HepG2 (cell line): Measurements from ENCODE around the gene ASTN2. TPM values are rescaled to one million over a fixed set of nuclear protein-coding genes. Genes with fewer than 3 reads are reported as not detected.

Source experiments
- CCAR2 ChIP-seq: fragments of 200-400 bp; formaldehyde crosslinking; optimal IDR thresholded peaks from 2 replicates; pipeline ENCODE3; 2018; ENCODE audit warnings: low read depth, mild to moderate bottlenecking, low read length, moderate library complexity
- CCDC6 ChIP-seq: sonication (generic); formaldehyde crosslinking; IDR thresholded peaks from 2 replicates; pipeline ENCODE4 v1.8.1; 2022; ENCODE audit warnings: mild to moderate bottlenecking, missing genetic modification reagents, moderate library complexity
- CEBPB ChIP-seq: IDR thresholded peaks from 2 replicates; pipeline ENCODE4 v1.6.1; 2011; ENCODE audit warnings: low read depth, low read length, improper control_type of control experiment, borderline replicate concordance
- CREB3 ChIP-seq: sonication (generic); formaldehyde crosslinking; IDR thresholded peaks from 2 replicates; pipeline ENCODE4 v1.5.0; 2020; ENCODE audit warnings: missing genetic modification reagents
- ELF4 ChIP-seq: sonication (generic); formaldehyde crosslinking; IDR thresholded peaks from 2 replicates; pipeline ENCODE4 v1.5.0; 2020; ENCODE audit warnings: missing genetic modification reagents, mild to moderate bottlenecking, moderate library complexity, borderline replicate concordance
- HNF4A ChIP-seq: sonication (generic); formaldehyde crosslinking; IDR thresholded peaks from 2 replicates; pipeline ENCODE4 v1.4.0; 2020; ENCODE audit warnings: missing genetic modification reagents
- ISX ChIP-seq: sonication (generic); formaldehyde crosslinking; conservative IDR thresholded peaks from 2 replicates; pipeline ENCODE4 v1.5.0; 2020; ENCODE audit warnings: missing genetic modification reagents
- LRRFIP1 ChIP-seq: sonication (generic); formaldehyde crosslinking; conservative IDR thresholded peaks from 2 replicates; pipeline ENCODE4 v1.4.0; 2020; ENCODE audit warnings: missing genetic modification reagents
- MAFF ChIP-seq: IDR thresholded peaks from 2 replicates; pipeline ENCODE4 v1.6.1; 2011; ENCODE audit warnings: low read depth, low read length, improper control_type of control experiment
- MIER3 ChIP-seq: IDR thresholded peaks from 2 replicates; pipeline ENCODE4 v1.6.1; 2016; ENCODE audit warnings: missing compliant biosample characterization, borderline replicate concordance
- NCOA2 ChIP-seq: sonication (generic); formaldehyde crosslinking; IDR thresholded peaks from 2 replicates; pipeline ENCODE4 v1.8.0; 2022; ENCODE audit warnings: inconsistent platforms
- ZFP1 ChIP-seq: IDR thresholded peaks from 2 replicates; pipeline ENCODE4 v1.6.1; 2016
- ZMYM3 ChIP-seq: sonication (generic); formaldehyde crosslinking; IDR thresholded peaks from 2 replicates; pipeline ENCODE4 v1.5.1; 2020; ENCODE audit warnings: mild to moderate bottlenecking, missing genetic modification reagents
- ZNF121 ChIP-seq: sonication (generic); formaldehyde crosslinking; IDR thresholded peaks from 2 replicates; pipeline ENCODE4 v1.5.0; 2020; ENCODE audit warnings: mild to moderate bottlenecking, missing genetic modification reagents
- ZNF3 ChIP-seq: IDR thresholded peaks from 2 replicates; pipeline ENCODE4 v1.7.0; 2017; ENCODE audit warnings: inconsistent platforms
- ZNF318 ChIP-seq: sonication (generic); formaldehyde crosslinking; IDR thresholded peaks from 2 replicates; pipeline ENCODE4 v1.4.0; 2020; ENCODE audit warnings: mild to moderate bottlenecking, missing genetic modification reagents
- ZNF414 ChIP-seq: sonication (generic); formaldehyde crosslinking; IDR thresholded peaks from 2 replicates; pipeline ENCODE4 v1.5.0; 2020; ENCODE audit warnings: missing genetic modification reagents
- ZNF557 ChIP-seq: sonication (generic); formaldehyde crosslinking; IDR thresholded peaks from 2 replicates; pipeline ENCODE4 v1.4.0; 2020; ENCODE audit warnings: missing genetic modification reagents
- ZNF564 ChIP-seq: sonication (generic); formaldehyde crosslinking; IDR thresholded peaks from 2 replicates; pipeline ENCODE4 v1.8.1; 2023; ENCODE audit warnings: mild to moderate bottlenecking, missing genetic modification reagents
- ZNF792 ChIP-seq: IDR thresholded peaks from 2 replicates; pipeline ENCODE4 v1.6.1; 2016
- polyA plus RNA-seq, 8 experiments: library from polyadenylated mRNA; depleted of rRNA in 3 of 8; stranded (reverse) in 7 of 8; unstranded in 1 of 8; fragments of >200 nt; fragmentation: Illumina TruSeq in 4 of 8; extraction: Trizol in 4 of 8; gene quantifications; 2 replicates each; pipeline versions ENCODE4 v1.2.1 to v1.2.3, GENCODE V29; 2011 to 2016; ENCODE audit warnings: low read depth in 4 of 8, missing spikeins in 1 of 8, mixed read lengths in 1 of 8; ENCODE audit not compliant: insufficient read depth in 1 of 8
- total RNA-seq, 5 experiments: library from RNA; depleted of rRNA; stranded (reverse); fragments of >200 nt; fragmentation: Illumina TruSeq; extraction: Trizol; gene quantifications; 2 replicates each; pipeline ENCODE4 v1.2.3, GENCODE V29; 2016; ENCODE audit warnings: low read depth in 1 of 5

The ASTN2 gene
- total and polyA plus RNA-seq, 2 of the 13 experiments (the other 11 are each of a cell fraction or from before 2014, with no cell fraction given): 5.2 to 13.5 TPM

- TF ChIP-seq LRRFIP1 (CRISPR knock-in tag) (no peak), CCDC6 (CRISPR knock-in tag) (no peak), ZFP1 (no peak), NCOA2 (CRISPR knock-in tag) (peak; percentile 63; the same call in 1 of the 2 replicates), CREB3 (no peak), ZNF318 (CRISPR knock-in tag) (no peak), ELF4 (CRISPR knock-in tag) (no peak), ZMYM3 (CRISPR knock-in tag) (peak; percentile 51; the same call in 1 of the 2 replicates), ZNF557 (CRISPR knock-in tag) (no peak), MAFF (no peak), CEBPB (peak; percentile 95), MIER3 (CRISPR knock-in tag) (0 out of 2 replicates have a peak, but pooled peaks have one; percentile 36), ZNF3 (no peak), CCAR2 (no peak), ZNF564 (CRISPR knock-in tag) (no peak), HNF4A (CRISPR knock-in tag) (peak; percentile 98), ZNF414 (no peak), ZNF792 (CRISPR knock-in tag) (0 out of 2 replicates have a peak, but pooled peaks have one; percentile 17), ISX (no peak), ZNF121 (CRISPR knock-in tag) (no peak)
These were observed 961.1 kb downstream of the ASTN2 start (continued) for GRCh38 chr9:116453785-116454184.
